BE2C (cell line): ENCODE measurements around the gene MYEOV.
A peak's percentile ranks its signal among the peaks of the same experiment; 100 is the strongest.

Experiments
- DNase-seq: peaks from one replicate; pipeline ENCODE4 v3.0.0-alpha.2; 2020
- H3K27me3 ChIP-seq: fragments of 250-450 bp; sonication (Bioruptor Pico); 2 replicates; pipeline ENCODE4 v1.5.1; 2020; ENCODE audit warnings: mild to moderate bottlenecking
- H3K36me3 ChIP-seq: fragments of 250-450 bp; sonication (Bioruptor Pico); 2 replicates; pipeline ENCODE4 v1.5.1; 2020; ENCODE audit warnings: mild to moderate bottlenecking
- H3K4me1 ChIP-seq: fragments of 250-450 bp; sonication (Bioruptor Pico); 2 replicates; pipeline ENCODE4 v1.5.1; 2020
- H3K4me3 ChIP-seq: 2 replicates; pipeline ENCODE4 v1.5.1; 2011; ENCODE audit warnings: low read depth, low read length
- H3K9me3 ChIP-seq: fragments of 250-450 bp; sonication (Bioruptor Pico); 2 replicates; pipeline ENCODE4 v1.5.1; 2020
- TF ChIP-seq, protein P1 (sequence below): IDR thresholded peaks from 2 replicates; pipeline ENCODE4 v1.5.1; 2012; ENCODE audit warnings: mild to moderate bottlenecking, low read depth, low read length

The MYEOV gene

GRCh38 chr11:69294571-69295078 is 670 bp downstream of the MYEOV start:
- H3K4me3 ChIP-seq: no peak overlapping the region
- H3K27me3 ChIP-seq: no peaks in the 10 kb centered on the region
- peaks cover 18% of the 10 kb centered on the region for H3K4me1 ChIP-seq
- TF ChIP-seq, protein P1, sequence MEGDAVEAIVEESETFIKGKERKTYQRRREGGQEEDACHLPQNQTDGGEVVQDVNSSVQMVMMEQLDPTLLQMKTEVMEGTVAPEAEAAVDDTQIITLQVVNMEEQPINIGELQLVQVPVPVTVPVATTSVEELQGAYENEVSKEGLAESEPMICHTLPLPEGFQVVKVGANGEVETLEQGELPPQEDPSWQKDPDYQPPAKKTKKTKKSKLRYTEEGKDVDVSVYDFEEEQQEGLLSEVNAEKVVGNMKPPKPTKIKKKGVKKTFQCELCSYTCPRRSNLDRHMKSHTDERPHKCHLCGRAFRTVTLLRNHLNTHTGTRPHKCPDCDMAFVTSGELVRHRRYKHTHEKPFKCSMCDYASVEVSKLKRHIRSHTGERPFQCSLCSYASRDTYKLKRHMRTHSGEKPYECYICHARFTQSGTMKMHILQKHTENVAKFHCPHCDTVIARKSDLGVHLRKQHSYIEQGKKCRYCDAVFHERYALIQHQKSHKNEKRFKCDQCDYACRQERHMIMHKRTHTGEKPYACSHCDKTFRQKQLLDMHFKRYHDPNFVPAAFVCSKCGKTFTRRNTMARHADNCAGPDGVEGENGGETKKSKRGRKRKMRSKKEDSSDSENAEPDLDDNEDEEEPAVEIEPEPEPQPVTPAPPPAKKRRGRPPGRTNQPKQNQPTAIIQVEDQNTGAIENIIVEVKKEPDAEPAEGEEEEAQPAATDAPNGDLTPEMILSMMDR: no peak
- H3K36me3 ChIP-seq: no peaks in the 10 kb centered on the region
- no peaks in the 10 kb centered on the region for H3K9me3 ChIP-seq
- DNase-seq: no peak

GRCh38 chr11:69295079-69295994 is 1.4 kb downstream of the MYEOV start:
- Histone ChIP-seq H3K9me3 (no peaks in the 10 kb centered on the region), H3K4me3 (no peak overlapping the region), H3K4me1 (peaks cover 22% of the 10 kb centered on the region), H3K27me3 (no peaks in the 10 kb centered on the region), H3K36me3 (no peaks in the 10 kb centered on the region)
- no peak for DNase-seq
- TF ChIP-seq, protein P1: no peak

DNA sequence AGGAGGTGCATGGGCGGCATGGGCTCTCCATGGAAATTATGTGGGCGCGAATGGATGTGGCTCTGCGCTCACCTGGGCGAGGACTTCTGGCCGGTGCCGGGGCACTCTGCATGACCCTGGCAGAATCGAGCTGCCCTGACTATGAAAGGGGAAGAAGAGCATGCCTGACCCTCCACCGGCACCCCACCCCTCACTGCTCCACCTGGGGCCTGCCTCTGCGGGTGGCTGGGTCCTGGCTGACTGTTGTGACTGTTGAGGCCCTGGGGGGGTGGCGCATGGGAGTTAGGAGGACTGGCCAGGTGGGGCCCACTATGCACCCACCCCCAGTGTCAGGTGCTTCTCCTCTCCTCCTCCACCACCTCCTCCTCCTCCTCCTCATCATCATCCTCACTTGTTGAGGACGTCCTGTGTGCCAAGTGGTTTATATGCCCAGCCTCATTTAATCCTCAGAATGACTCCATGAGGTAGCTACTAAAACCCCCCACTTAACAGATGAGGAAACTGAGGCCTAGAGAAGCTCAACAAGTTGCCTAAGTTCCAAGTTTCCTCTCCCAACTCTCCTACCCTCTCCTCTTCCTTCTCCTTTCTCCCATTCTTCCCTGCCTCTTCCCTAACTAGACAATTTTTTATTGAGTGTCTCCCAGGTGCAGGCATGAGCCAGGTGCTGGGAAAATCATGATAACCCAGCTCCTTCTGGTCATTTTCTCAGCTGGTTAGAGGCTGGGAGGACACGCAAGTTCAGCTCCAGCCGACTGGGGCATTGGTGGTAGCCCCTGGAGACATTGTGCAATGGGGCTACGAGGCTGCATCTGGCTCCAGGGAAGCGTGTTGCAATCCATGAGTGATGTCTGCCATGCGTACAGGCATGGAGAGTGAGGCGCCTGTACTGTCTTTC is 2.3 kb downstream of the MYEOV start:
- Histone ChIP-seq H3K4me3 (no peak overlapping the region), H3K9me3 (no peaks in the 10 kb centered on the region), H3K27me3 (no peaks in the 10 kb centered on the region), H3K36me3 (no peaks in the 10 kb centered on the region), H3K4me1 (peaks cover 24% of the 10 kb centered on the region)
- TF ChIP-seq, protein P1: no peak
- no peak for DNase-seq

DNA sequence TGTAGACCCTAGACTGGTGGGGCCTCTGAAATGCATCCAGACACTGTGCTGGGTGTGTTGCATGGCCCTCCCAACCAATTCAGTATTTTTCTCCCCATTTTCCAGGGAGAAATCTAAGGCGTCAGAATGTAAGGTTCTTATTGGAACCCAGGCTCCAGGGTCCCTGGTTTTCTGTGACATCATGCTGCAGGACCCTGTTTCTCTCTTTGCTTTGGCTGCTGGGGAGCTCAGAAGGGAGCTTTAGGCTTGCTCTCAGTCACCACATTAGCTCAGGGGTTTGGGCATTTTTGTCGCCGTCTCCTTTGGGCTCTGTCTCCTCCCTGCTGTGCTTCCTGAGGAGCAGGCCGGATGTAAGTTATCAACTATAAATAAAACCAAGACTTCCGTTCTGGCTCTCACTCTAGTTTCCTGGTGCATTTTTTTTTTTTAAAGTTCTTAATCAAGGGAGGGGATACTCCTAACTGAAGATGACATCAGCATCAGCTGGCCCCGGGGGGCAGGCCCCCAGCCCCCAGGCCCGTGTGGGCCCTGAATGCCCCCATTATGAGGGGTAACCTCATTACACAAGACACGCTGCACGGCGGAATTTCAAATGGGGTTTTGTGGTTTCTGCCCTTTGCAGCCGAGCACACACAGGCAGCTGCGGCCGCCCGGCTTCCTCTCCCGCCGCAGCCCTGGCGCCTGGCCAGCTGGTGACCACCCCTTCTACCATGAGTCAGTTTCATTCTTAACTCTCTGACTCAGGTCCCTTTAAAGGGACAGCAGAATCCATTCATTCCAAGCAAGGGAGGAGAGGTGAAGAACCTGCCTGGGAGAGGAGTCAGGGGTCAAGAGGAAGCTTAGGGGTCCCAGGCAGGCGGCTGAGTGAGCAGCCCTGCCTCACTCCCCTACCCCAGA is 3.2 kb downstream of the MYEOV start:
- Histone ChIP-seq H3K4me3 (peak overlapping the region; percentile 34), H3K36me3 (no peaks in the 10 kb centered on the region), H3K27me3 (no peaks in the 10 kb centered on the region), H3K9me3 (no peaks in the 10 kb centered on the region), H3K4me1 (peaks cover 28% of the 10 kb centered on the region)
- TF ChIP-seq, protein P1: no peak
- DNase-seq: peak; percentile 92

GRCh38 chr11:69297787-69298266 is 3.9 kb downstream of the MYEOV start:
- no peak for DNase-seq
- Histone ChIP-seq H3K4me1 (peaks cover 28% of the 10 kb centered on the region), H3K4me3 (no peak overlapping the region), H3K27me3 (no peaks in the 10 kb centered on the region), H3K9me3 (no peaks in the 10 kb centered on the region), H3K36me3 (no peaks in the 10 kb centered on the region)
- TF ChIP-seq, protein P1: no peak
